ENCODE results near the gene DISC1. TPM values are rescaled to one million over a fixed set of nuclear protein-coding genes. Genes with fewer than 3 reads are reported as not detected.

DISC1 gene
- polyA plus RNA-seq, 1 of the 3 experiments (the other 2 are of a cell fraction): 1.7 TPM

DNA sequence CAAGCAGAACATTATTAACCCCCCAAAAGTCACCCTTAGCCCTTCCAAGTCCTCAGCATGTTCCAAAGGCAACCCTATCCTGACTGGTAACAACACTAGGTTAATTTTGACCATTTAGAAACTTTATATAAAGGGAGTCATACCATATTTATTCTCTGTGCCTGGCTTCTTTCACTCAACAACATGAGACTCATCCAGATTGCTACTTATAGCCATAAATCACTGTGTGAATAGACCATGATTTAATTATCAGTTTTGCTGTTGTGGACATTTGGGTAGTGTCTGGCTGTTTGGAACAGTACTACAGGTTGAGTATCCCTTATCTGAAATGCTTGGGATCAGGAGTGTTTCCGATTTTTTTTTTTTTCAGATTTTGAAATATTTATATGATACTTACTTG, 252.1 kb downstream of the DISC1 start:
- no peaks in the 10 kb centered on the region for H4K20me1 ChIP-seq (ENCODE audit: insufficient read depth)
- no peaks in the 10 kb centered on the region for H3K27me3 ChIP-seq (ENCODE audit: insufficient read depth)
- H2AFZ ChIP-seq (ENCODE audit: low read depth): no peak overlapping the region
- peaks cover 0 to 15% of the 10 kb centered on the region in 2 experiments; a peak in 2 of 4 replicates for H3K4me1 ChIP-seq (ENCODE audit: control insufficient read depth in 1 of 2, insufficient read depth in 2 of 2, low read depth in 1 of 2, low read length in 1 of 2)
- 21% methylated on average over 1 of the region's 1 CpG for WGBS (ENCODE audit: low lambda C conversion rate)
- H3F3A ChIP-seq (replicated peaks; ENCODE audit: insufficient read depth): peaks cover 2% of the 10 kb centered on the region
- TF ChIP-seq TCF12 (IDR thresholded peaks at IDR 0.05): peak; percentile 50; the same call in 1 of the 2 replicates
- TF ChIP-seq NRF1 (IDR thresholded peaks at IDR 0.05; ENCODE audit: low read depth, low read length): no peak
- TF ChIP-seq TEAD4 (IDR thresholded peaks at IDR 0.05; ENCODE audit: borderline replicate concordance, insufficient read depth): no peak
- TF ChIP-seq ELF1 (IDR thresholded peaks at IDR 0.05): no peak
- TF ChIP-seq FOXJ3 (CRISPR knock-in tag; IDR thresholded peaks at IDR 0.05): no peak
- no peak for TF ChIP-seq MXI1 (IDR thresholded peaks at IDR 0.05; ENCODE audit: low read depth, low read length)
- TF ChIP-seq GATA2 (CRISPR knock-in tag; IDR thresholded peaks at IDR 0.05): peak; percentile 76
- TF ChIP-seq FOSL2 (IDR thresholded peaks at IDR 0.05; ENCODE audit: borderline replicate concordance, low read depth): no peak
- no peak for TF ChIP-seq NFIC (IDR thresholded peaks at IDR 0.05; ENCODE audit: borderline replicate concordance)
- TF ChIP-seq POLR2AphosphoS5 (IDR thresholded peaks at IDR 0.05; ENCODE audit: low read depth, low read length): no peak
- no peak for TF ChIP-seq RAD21 (IDR thresholded peaks at IDR 0.05; ENCODE audit: low read length)
- TF ChIP-seq JUND (IDR thresholded peaks at IDR 0.05): no peak
- TF ChIP-seq RCOR1 (IDR thresholded peaks at IDR 0.05; ENCODE audit: low read length): peak; percentile 44; the same call in 1 of the 2 replicates
- TF ChIP-seq CHD2 (IDR thresholded peaks at IDR 0.05; ENCODE audit: low read length, partially characterized antibody): no peak
- TF ChIP-seq EP300 (IDR thresholded peaks at IDR 0.05; ENCODE audit: borderline replicate concordance in 1 of 2, low read depth in 1 of 2, low read length in 1 of 2): peak in 1 of 2 experiments; percentile 86; a peak in 2 of 4 replicates
- no peak for TF ChIP-seq RFX5 (IDR thresholded peaks at IDR 0.05; ENCODE audit: low read length)
- TF ChIP-seq, protein P1, sequence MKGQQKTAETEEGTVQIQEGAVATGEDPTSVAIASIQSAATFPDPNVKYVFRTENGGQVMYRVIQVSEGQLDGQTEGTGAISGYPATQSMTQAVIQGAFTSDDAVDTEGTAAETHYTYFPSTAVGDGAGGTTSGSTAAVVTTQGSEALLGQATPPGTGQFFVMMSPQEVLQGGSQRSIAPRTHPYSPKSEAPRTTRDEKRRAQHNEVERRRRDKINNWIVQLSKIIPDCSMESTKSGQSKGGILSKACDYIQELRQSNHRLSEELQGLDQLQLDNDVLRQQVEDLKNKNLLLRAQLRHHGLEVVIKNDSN (IDR thresholded peaks at IDR 0.05; ENCODE audit: borderline replicate concordance, low read depth): no peak
- TF ChIP-seq, protein P2, sequence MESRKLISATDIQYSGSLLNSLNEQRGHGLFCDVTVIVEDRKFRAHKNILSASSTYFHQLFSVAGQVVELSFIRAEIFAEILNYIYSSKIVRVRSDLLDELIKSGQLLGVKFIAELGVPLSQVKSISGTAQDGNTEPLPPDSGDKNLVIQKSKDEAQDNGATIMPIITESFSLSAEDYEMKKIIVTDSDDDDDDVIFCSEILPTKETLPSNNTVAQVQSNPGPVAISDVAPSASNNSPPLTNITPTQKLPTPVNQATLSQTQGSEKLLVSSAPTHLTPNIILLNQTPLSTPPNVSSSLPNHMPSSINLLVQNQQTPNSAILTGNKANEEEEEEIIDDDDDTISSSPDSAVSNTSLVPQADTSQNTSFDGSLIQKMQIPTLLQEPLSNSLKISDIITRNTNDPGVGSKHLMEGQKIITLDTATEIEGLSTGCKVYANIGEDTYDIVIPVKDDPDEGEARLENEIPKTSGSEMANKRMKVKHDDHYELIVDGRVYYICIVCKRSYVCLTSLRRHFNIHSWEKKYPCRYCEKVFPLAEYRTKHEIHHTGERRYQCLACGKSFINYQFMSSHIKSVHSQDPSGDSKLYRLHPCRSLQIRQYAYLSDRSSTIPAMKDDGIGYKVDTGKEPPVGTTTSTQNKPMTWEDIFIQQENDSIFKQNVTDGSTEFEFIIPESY (IDR thresholded peaks at IDR 0.05; ENCODE audit: borderline replicate concordance, low read depth): no peak
- TF ChIP-seq, protein P3, sequence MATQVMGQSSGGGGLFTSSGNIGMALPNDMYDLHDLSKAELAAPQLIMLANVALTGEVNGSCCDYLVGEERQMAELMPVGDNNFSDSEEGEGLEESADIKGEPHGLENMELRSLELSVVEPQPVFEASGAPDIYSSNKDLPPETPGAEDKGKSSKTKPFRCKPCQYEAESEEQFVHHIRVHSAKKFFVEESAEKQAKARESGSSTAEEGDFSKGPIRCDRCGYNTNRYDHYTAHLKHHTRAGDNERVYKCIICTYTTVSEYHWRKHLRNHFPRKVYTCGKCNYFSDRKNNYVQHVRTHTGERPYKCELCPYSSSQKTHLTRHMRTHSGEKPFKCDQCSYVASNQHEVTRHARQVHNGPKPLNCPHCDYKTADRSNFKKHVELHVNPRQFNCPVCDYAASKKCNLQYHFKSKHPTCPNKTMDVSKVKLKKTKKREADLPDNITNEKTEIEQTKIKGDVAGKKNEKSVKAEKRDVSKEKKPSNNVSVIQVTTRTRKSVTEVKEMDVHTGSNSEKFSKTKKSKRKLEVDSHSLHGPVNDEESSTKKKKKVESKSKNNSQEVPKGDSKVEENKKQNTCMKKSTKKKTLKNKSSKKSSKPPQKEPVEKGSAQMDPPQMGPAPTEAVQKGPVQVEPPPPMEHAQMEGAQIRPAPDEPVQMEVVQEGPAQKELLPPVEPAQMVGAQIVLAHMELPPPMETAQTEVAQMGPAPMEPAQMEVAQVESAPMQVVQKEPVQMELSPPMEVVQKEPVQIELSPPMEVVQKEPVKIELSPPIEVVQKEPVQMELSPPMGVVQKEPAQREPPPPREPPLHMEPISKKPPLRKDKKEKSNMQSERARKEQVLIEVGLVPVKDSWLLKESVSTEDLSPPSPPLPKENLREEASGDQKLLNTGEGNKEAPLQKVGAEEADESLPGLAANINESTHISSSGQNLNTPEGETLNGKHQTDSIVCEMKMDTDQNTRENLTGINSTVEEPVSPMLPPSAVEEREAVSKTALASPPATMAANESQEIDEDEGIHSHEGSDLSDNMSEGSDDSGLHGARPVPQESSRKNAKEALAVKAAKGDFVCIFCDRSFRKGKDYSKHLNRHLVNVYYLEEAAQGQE (IDR thresholded peaks at IDR 0.05; ENCODE audit: low read depth, low read length): no peak
- TF ChIP-seq PBX3 (IDR thresholded peaks at IDR 0.05): no peak
- CTCF ChIA-PET: interaction anchor here (0.8 to 1.2 kb wide), 2 partner anchors 12 to 98 kb away, joined by 3 to 4 read pairs; no protein-coding TSS in a partner anchor
- POLR2A ChIA-PET: no interaction called here
- DNase-seq: peak; percentile 44
- no peaks in the 10 kb centered on the region for H3K9me2 ChIP-seq
- H3K79me2 ChIP-seq (ENCODE audit: insufficient read depth): no peaks in the 10 kb centered on the region
- no peak overlapping the region for H3K9ac ChIP-seq
- H3K27ac ChIP-seq (ENCODE audit: low read depth in 2 of 2, low read length in 1 of 2): peak overlapping the region in 1 of 2 experiments; percentile 83; a peak in 1 of 4 replicates
- no peak overlapping the region for H3K4me3 ChIP-seq (ENCODE audit: low read depth in 2 of 2, low read length in 1 of 2)
- H3K36me3 ChIP-seq (replicated peaks in 1 of 2; ENCODE audit: control insufficient read depth in 1 of 2, insufficient read depth in 2 of 2, low read length in 1 of 2): no peaks in the 10 kb centered on the region
- H3K4me2 ChIP-seq: no peak overlapping the region
- H3K9me3 ChIP-seq: no peaks in the 10 kb centered on the region

Measured in SK-N-SH (cell line).